Transverse colon (tissue), 4 donors: ENCODE results near the gene MESD.

Source experiments
- CTCF ChIP-seq, 5 experiments: fragments of 200-600 bp in 3 of 5; fragments of 450-650 bp in 2 of 5; sonication (generic) in 3 of 5; IDR thresholded peaks; 1 replicate in 2 of 5; 2 replicates in 3 of 5; pipeline ENCODE4 v1.5.1; 2016 to 2017; ENCODE audit warnings: antibody characterized with exemption in 5 of 5, inconsistent platforms in 3 of 5, mild to moderate bottlenecking in 2 of 5, moderate library complexity in 1 of 5
- POLR2A ChIP-seq: fragments of 450-650 bp; IDR thresholded peaks from one replicate; pipeline ENCODE4 v1.6.1; 2016; ENCODE audit warnings: antibody characterized with exemption, mild to moderate bottlenecking, moderate library complexity
- POLR2AphosphoS5 ChIP-seq, 3 donors: sonication (generic); formaldehyde crosslinking; IDR thresholded peaks; one replicate each; pipeline ENCODE4 v1.6.1; 2016; ENCODE audit warnings: antibody characterized with exemption in 3 of 3

- no peak for TF ChIP-seq CTCF (IDR thresholded peaks at IDR 0.05)
- no peak for TF ChIP-seq POLR2A
- TF ChIP-seq POLR2AphosphoS5 (IDR thresholded peaks at IDR 0.05), result no peak
Measured at GRCh38 chr15:80929689-80930088, 59.9 kb downstream of the MESD start.
